Neural cell (in vitro differentiated cells): Measurements from ENCODE around the gene ATXN10.

Experiments used
- CTCF ChIP-seq: fragments of 450-650 bp; IDR thresholded peaks from 2 replicates; pipeline ENCODE4 v1.5.1; 2014; ENCODE audit warnings: antibody characterized with exemption, mild to moderate bottlenecking, moderate library complexity; ENCODE audit not compliant: poor library complexity, severe bottlenecking
- EZH2 ChIP-seq: fragments of 200-600, 300-800 bp; shearing (Covaris generic), sonication (generic); IDR thresholded peaks from 2 replicates; pipeline ENCODE4 v1.6.1; 2014; ENCODE audit warnings: antibody characterized with exemption, low read length, borderline replicate concordance, mild to moderate bottlenecking; ENCODE audit not compliant: insufficient read depth, poor library complexity, severe bottlenecking
- MXI1 ChIP-seq: fragments of 450-650 bp; conservative IDR thresholded peaks from 2 replicates; pipeline ENCODE4 v1.6.1; 2014; ENCODE audit warnings: antibody characterized with exemption, mild to moderate bottlenecking; ENCODE audit not compliant: poor library complexity, severe bottlenecking
- POLR2AphosphoS5 ChIP-seq: IDR thresholded peaks from 2 replicates; pipeline ENCODE4 v1.6.1; 2012
- RAD21 ChIP-seq: fragments of 450-650 bp; conservative IDR thresholded peaks from 2 replicates; pipeline ENCODE4 v1.6.1; 2014; ENCODE audit warnings: antibody characterized with exemption, mild to moderate bottlenecking, moderate library complexity
- REST ChIP-seq: IDR thresholded peaks from 2 replicates; pipeline ENCODE4 v1.6.1; 2012; ENCODE audit warnings: borderline replicate concordance
- TAF1 ChIP-seq: IDR thresholded peaks from 2 replicates; pipeline ENCODE4 v1.6.1; 2012; ENCODE audit warnings: low read depth

DNA sequence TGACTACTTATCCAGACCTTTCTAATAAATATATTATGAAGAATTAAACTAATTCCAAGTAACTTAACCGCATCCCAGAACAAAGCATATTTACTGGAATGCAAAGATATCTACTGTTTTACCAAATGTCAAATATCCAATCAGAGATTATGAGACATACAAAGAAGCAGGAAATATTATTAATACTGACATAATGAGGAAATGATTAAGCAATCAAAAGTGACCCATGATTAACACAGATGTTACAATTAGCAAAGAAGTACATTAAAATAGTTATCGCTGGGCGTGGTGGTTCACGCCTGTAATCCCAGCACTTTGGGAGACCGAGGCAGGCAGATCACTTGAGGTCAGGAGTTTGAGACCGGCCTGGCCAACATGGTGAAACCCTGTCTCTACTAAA is 200.1 kb downstream of the ATXN10 start:
- TF ChIP-seq CTCF (no peak), EZH2 (no peak), MXI1 (no peak), POLR2AphosphoS5 (no peak), TAF1 (no peak), RAD21 (no peak), REST (no peak)
